SK-N-MC (cell line): ENCODE data around the gene CREB3L2.

Experiments used
- EZH2 ChIP-seq: fragments of 200-600 bp; sonication (generic); IDR thresholded peaks from one replicate; pipeline ENCODE4 v1.6.1; 2017; ENCODE audit warnings: antibody characterized with exemption
- FOXP2 ChIP-seq: optimal IDR thresholded peaks from 2 replicates; pipeline ENCODE3; 2011; ENCODE audit warnings: mild to moderate bottlenecking, moderate library complexity; ENCODE audit not compliant: insufficient read depth; ENCODE audit errors: extremely low read length, control extremely low read depth
- POLR2AphosphoS5 ChIP-seq: IDR thresholded peaks from 2 replicates; pipeline ENCODE4 v1.6.1; 2012; ENCODE audit warnings: mild to moderate bottlenecking, low read depth, low read length, borderline replicate concordance

- TF ChIP-seq POLR2AphosphoS5 (no peak), EZH2 (no peak), FOXP2 (no peak)
Observed at GRCh38 chr7:137878333-137878961, 123.4 kb downstream of the CREB3L2 start.
